ENCODE data around the gene NT5C3B. TPM values are rescaled to one million over a fixed set of nuclear protein-coding genes. Genes with fewer than 3 reads are reported as not detected.

The NT5C3B gene
- total RNA-seq, 1 experiment from 2014 or later = 48.8 TPM

DNA sequence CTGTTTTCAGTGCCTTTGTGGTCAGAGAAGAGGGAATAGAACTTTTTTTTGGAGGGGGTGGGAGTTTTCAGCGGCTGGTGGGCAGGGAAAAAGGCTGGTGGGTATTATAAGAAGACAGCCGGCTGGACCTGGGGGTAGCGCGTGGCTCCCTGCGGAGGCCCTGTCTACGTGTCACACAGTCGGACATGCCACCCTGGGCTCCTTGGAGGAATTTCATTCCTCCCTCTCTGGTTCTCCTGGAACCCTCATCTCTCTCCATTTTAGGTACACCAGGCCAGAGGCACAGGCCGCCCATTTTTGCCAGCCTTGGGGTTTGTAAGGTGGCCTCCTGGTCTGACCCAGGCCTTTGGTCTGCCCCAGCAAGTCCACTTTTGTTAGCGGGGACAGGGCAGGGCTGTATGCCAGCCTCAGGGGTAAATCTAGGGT, 22.3 kb downstream of the NT5C3B start:
- H3K27ac ChIP-seq = no peak overlapping the region
- DNase-seq = no peak
- H4K20me1 ChIP-seq (ENCODE audit: insufficient read depth) = no peaks in the 10 kb centered on the region
- H2AFZ ChIP-seq = peak overlapping the region; percentile 84
- POLR2A ChIA-PET (ENCODE audit: unreplicated experiment) = no interaction called here
- peak overlapping the region; percentile 94 for H3K4me3 ChIP-seq
- no peaks in the 10 kb centered on the region for H3K27me3 ChIP-seq (ENCODE audit: insufficient read depth, low read depth)
- H3K4me2 ChIP-seq = peak overlapping the region; percentile 80
- BruUV-seq (replicated peaks) = no TSS peak
- H3K79me2 ChIP-seq (ENCODE audit: low read depth) = peaks cover 48% of the 10 kb centered on the region
- CTCF ChIA-PET = no interaction called here
- H3F3A ChIP-seq (ENCODE audit: insufficient read depth, low read depth) = peaks cover 12% of the 10 kb centered on the region
- no peaks in the 10 kb centered on the region for H3K9me2 ChIP-seq (ENCODE audit: insufficient read depth)
- TF ChIP-seq EZH2 (IDR thresholded peaks at IDR 0.05; ENCODE audit: low read depth) = no peak
- TF ChIP-seq, protein P1, sequence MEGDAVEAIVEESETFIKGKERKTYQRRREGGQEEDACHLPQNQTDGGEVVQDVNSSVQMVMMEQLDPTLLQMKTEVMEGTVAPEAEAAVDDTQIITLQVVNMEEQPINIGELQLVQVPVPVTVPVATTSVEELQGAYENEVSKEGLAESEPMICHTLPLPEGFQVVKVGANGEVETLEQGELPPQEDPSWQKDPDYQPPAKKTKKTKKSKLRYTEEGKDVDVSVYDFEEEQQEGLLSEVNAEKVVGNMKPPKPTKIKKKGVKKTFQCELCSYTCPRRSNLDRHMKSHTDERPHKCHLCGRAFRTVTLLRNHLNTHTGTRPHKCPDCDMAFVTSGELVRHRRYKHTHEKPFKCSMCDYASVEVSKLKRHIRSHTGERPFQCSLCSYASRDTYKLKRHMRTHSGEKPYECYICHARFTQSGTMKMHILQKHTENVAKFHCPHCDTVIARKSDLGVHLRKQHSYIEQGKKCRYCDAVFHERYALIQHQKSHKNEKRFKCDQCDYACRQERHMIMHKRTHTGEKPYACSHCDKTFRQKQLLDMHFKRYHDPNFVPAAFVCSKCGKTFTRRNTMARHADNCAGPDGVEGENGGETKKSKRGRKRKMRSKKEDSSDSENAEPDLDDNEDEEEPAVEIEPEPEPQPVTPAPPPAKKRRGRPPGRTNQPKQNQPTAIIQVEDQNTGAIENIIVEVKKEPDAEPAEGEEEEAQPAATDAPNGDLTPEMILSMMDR (conservative IDR thresholded peaks at IDR 0.05) = no peak
- H3K4me1 ChIP-seq (replicated peaks; ENCODE audit: insufficient read depth) = peaks cover 27% of the 10 kb centered on the region
- no peaks in the 10 kb centered on the region for H3K9me3 ChIP-seq (ENCODE audit: insufficient read depth, low read depth)
- H3K36me3 ChIP-seq (ENCODE audit: low read depth) = 0 out of 2 replicates have a peak, but pooled peaks cover 3% of the 10 kb centered on the region
- intact Hi-C loops (cut with micrococcal nuclease; ENCODE audit: unreplicated experiment) = no loop called here

DNA sequence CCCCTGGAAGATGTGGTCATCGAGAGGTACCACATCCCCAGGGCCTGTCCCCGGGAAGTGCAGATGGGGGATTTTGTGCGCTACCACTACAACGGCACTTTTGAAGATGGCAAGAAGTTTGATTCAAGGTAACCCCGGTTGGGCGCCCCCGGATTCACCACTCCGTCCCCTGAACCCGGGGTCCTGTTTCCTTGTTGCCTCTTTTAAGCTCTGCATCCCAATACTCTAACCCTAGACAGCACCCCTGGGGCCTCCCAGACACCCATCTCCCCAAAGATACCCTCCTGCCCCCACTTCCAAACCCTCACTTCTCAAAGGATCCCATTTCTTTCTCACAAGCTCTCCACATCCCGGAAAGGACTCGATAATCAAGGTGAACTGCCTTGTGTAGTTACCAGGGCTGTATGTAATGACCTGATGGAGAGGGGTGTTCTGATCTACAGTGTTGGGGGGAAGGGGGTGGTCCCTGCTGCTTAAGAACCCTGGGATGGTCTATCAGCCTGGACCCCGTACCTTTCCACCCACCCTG, 22.8 kb downstream of the NT5C3B start:
- Histone ChIP-seq H3K4me2 (peak overlapping the region; percentile 80), H3K9me2 (ENCODE audit: insufficient read depth) (no peaks in the 10 kb centered on the region), H3K36me3 (ENCODE audit: low read depth) (0 out of 2 replicates have a peak, but pooled peaks cover 4% of the 10 kb centered on the region), H3K4me1 (replicated peaks; ENCODE audit: insufficient read depth) (peaks cover 27% of the 10 kb centered on the region), H3K27ac (no peak overlapping the region), H3K79me2 (ENCODE audit: low read depth) (peaks cover 53% of the 10 kb centered on the region), H2AFZ (peak overlapping the region; percentile 84), H3F3A (ENCODE audit: insufficient read depth, low read depth) (peaks cover 12% of the 10 kb centered on the region), H3K9me3 (ENCODE audit: insufficient read depth, low read depth) (no peaks in the 10 kb centered on the region), H3K4me3 (peak overlapping the region; percentile 94), H3K27me3 (ENCODE audit: insufficient read depth, low read depth) (no peaks in the 10 kb centered on the region), H4K20me1 (ENCODE audit: insufficient read depth) (no peaks in the 10 kb centered on the region)
- ChIA-PET POLR2A (ENCODE audit: unreplicated experiment) (interaction anchor here (0.7 to 1.0 kb wide), 2 partner anchors 27 to 995 kb away, joined by 4 to 19 read pairs; no protein-coding TSS in a partner anchor), CTCF (interaction anchor here (0.7 kb wide), 1 partner anchor 228 kb away, joined by 4 read pairs; no protein-coding TSS in a partner anchor)
- BruUV-seq (replicated peaks) = TSS peak; percentile 57
- intact Hi-C loops (cut with micrococcal nuclease; ENCODE audit: unreplicated experiment) = no loop called here
- no peak for DNase-seq
- TF ChIP-seq EZH2 (IDR thresholded peaks at IDR 0.05; ENCODE audit: low read depth) = no peak
- TF ChIP-seq, protein P1 (conservative IDR thresholded peaks at IDR 0.05) = no peak

DNA sequence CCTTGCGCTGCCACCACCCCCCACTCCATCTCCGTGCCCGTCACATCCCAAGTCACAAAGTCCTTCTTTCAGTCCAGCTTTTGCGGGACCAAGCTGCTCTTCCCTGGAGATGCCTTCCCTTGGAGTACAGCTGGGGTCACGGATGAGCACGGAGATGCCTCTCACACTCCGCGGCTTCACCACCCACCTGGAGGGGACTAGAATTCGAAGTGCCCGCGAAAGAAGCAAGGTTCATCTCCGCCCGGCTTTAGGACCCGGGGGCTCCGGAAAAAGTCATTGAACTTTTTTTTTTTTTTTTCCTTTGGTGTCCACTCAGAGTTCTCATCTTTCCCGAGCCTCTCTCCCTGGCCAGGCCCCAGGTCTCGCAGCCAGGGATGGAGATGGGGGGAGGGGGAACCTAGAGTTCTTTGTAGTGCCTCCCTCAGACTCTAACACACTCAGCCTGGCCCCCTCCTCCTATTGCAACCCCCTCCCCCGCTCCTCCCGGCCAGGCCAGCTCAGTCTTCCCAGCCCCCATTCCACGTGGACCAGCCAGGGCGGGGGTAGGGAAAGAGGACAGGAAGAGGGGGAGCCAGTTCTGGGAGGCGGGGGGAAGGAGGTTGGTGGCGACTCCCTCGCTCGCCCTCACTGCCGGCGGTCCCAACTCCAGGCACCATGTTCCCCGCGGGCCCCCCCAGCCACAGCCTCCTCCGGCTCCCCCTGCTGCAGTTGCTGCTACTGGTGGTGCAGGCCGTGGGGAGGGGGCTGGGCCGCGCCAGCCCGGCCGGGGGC, 23.5 kb downstream of the NT5C3B start, which contains the start of gene FKBP10:
FKBP10 (plus strand) TSS at position 624 of the 771 bp plus-strand sequence; CDS start at position 655, 31 bp downstream.
- TF ChIP-seq EZH2 (IDR thresholded peaks at IDR 0.05; ENCODE audit: low read depth) = no peak
- TF ChIP-seq, protein P1 (conservative IDR thresholded peaks at IDR 0.05) = no peak
- H3K4me2 ChIP-seq = peak within 1 kb of the TSS; percentile 80
- no peaks in the 10 kb centered on the region for H3K9me3 ChIP-seq (ENCODE audit: insufficient read depth, low read depth)
- peaks cover 12% of the 10 kb centered on the region for H3F3A ChIP-seq (ENCODE audit: insufficient read depth, low read depth)
- H3K9me2 ChIP-seq (ENCODE audit: insufficient read depth) = no peaks in the 10 kb centered on the region
- no peaks in the 10 kb centered on the region for H4K20me1 ChIP-seq (ENCODE audit: insufficient read depth)
- H3K4me1 ChIP-seq (replicated peaks; ENCODE audit: insufficient read depth) = peaks cover 27% of the 10 kb centered on the region
- no TSS peak for BruUV-seq (replicated peaks)
- intact Hi-C loops (cut with micrococcal nuclease; ENCODE audit: unreplicated experiment) = loop anchor here (1.0 kb wide), 1 partner anchor 40 kb away; no protein-coding TSS in a partner anchor
- H3K27ac ChIP-seq = 0 out of 2 replicates have a peak within 1 kb of the TSS, but pooled peaks have one; percentile 22
- DNase-seq = peak; percentile 80 to 81
- H2AFZ ChIP-seq = peak within 1 kb of the TSS; percentile 84
- H3K27me3 ChIP-seq (ENCODE audit: insufficient read depth, low read depth) = no peaks in the 10 kb centered on the region
- peak within 1 kb of the TSS; percentile 94 for H3K4me3 ChIP-seq
- POLR2A ChIA-PET (ENCODE audit: unreplicated experiment) = interaction anchor here (0.7 to 1.0 kb wide), 3 partner anchors 27 to 994 kb away, joined by 4 to 19 read pairs (median 6); partner anchors contain the start of gene HAP1
- H3K36me3 ChIP-seq (ENCODE audit: low read depth) = 0 out of 2 replicates have a peak, but pooled peaks cover 7% of the 10 kb centered on the region
- CTCF ChIA-PET = interaction anchor here (0.6 to 0.7 kb wide), 2 partner anchors 10 to 227 kb away, joined by 3 to 4 read pairs; no protein-coding TSS in a partner anchor
- peaks cover 55% of the 10 kb centered on the region for H3K79me2 ChIP-seq (ENCODE audit: low read depth)
